ENCODE results near the gene PARD3.

- no peak for TF ChIP-seq EZH2 (IDR thresholded peaks at IDR 0.05; ENCODE audit: insufficient read depth, low read length)
- TF ChIP-seq, protein P1, sequence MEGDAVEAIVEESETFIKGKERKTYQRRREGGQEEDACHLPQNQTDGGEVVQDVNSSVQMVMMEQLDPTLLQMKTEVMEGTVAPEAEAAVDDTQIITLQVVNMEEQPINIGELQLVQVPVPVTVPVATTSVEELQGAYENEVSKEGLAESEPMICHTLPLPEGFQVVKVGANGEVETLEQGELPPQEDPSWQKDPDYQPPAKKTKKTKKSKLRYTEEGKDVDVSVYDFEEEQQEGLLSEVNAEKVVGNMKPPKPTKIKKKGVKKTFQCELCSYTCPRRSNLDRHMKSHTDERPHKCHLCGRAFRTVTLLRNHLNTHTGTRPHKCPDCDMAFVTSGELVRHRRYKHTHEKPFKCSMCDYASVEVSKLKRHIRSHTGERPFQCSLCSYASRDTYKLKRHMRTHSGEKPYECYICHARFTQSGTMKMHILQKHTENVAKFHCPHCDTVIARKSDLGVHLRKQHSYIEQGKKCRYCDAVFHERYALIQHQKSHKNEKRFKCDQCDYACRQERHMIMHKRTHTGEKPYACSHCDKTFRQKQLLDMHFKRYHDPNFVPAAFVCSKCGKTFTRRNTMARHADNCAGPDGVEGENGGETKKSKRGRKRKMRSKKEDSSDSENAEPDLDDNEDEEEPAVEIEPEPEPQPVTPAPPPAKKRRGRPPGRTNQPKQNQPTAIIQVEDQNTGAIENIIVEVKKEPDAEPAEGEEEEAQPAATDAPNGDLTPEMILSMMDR (IDR thresholded peaks at IDR 0.05; ENCODE audit: insufficient read depth, low read depth, low read length): no peak
Measured at GRCh38 chr10:34166354-34166753, 648.7 kb downstream of the PARD3 start.

All from astrocyte (in vitro differentiated cells and primary cell).